HEK293 (cell line): ENCODE data around the gene TMPRSS5.

ENCODE experiments used
- CTCF ChIA-PET: fragments of 350-600 bp; formaldehyde crosslinking; extraction: SDS; loops from one replicate; lab custom pipeline; 2021; ENCODE audit warnings: antibody characterized with exemption; lab: Yijun Ruan, JAX
- POLR2A ChIA-PET: fragments of 300-600 bp; formaldehyde crosslinking; extraction: SDS; loops from one replicate; lab custom pipeline; 2020; ENCODE audit warnings: antibody characterized with exemption, inconsistent platforms; lab: Yijun Ruan, JAX
- H3K27ac ChIP-seq: fragments of 200-500 bp; sonication (Bioruptor generic); 2 replicates; pipeline ENCODE4 v1.5.1; 2014; ENCODE audit warnings: low read depth, low read length, control low read depth, inconsistent platforms; ENCODE audit errors: extremely low read depth
- H3K36me3 ChIP-seq, 2 experiments: fragments of 200-500 bp in 1 of 2; sonication (Bioruptor generic) in 1 of 2; 1 replicate in 1 of 2; 2 replicates in 1 of 2; pipeline ENCODE4 v1.5.1; 2014 to 2017; ENCODE audit warnings: inconsistent platforms in 2 of 2, low read length in 2 of 2; ENCODE audit not compliant: control insufficient read depth in 2 of 2, insufficient read depth in 1 of 2
- H3K4me1 ChIP-seq: fragments of 200-500 bp; sonication (Bioruptor generic); 2 replicates; pipeline ENCODE4 v1.5.1; 2014; ENCODE audit warnings: mild to moderate bottlenecking, low read length, inconsistent platforms; ENCODE audit not compliant: control insufficient read depth, insufficient read depth
- H3K4me3 ChIP-seq: 2 replicates; pipeline ENCODE4 v1.5.1; 2011; ENCODE audit warnings: low read depth, mild to moderate bottlenecking, control low read depth, low read length, moderate library complexity
- H3K9me3 ChIP-seq: fragments of 200-500 bp; sonication (Bioruptor generic); 2 replicates; pipeline ENCODE4 v1.5.1; 2014; ENCODE audit warnings: low read depth, low read length, inconsistent platforms; ENCODE audit not compliant: control insufficient read depth, insufficient read depth
- GFI1B ChIP-seq: fragments of 450-650 bp; formaldehyde crosslinking; IDR thresholded peaks from 2 replicates; pipeline ENCODE4 v1.5.1; 2016; ENCODE audit warnings: missing biosample characterization, missing genetic modification characterization
- MZF1 ChIP-seq: fragments of 450-650 bp; formaldehyde crosslinking; IDR thresholded peaks from 2 replicates; pipeline ENCODE4 v1.5.1; 2017; ENCODE audit warnings: missing biosample characterization, missing genetic modification characterization, borderline replicate concordance
- RBAK ChIP-seq: fragments of 450-650 bp; formaldehyde crosslinking; IDR thresholded peaks from 2 replicates; pipeline ENCODE4 v1.5.1; 2016; ENCODE audit warnings: missing biosample characterization, missing genetic modification characterization
- SCRT2 ChIP-seq: fragments of 450-650 bp; formaldehyde crosslinking; IDR thresholded peaks from 2 replicates; pipeline ENCODE4 v1.5.1; 2016; ENCODE audit warnings: missing biosample characterization, missing genetic modification characterization
- SP2 ChIP-seq: fragments of 450-650 bp; formaldehyde crosslinking; IDR thresholded peaks from 2 replicates; pipeline ENCODE4 v1.5.1; 2016; ENCODE audit warnings: missing biosample characterization, missing genetic modification characterization
- ZNF133 ChIP-seq: fragments of 450-650 bp; formaldehyde crosslinking; IDR thresholded peaks from 2 replicates; pipeline ENCODE4 v1.5.1; 2016; ENCODE audit warnings: missing biosample characterization, missing genetic modification characterization
- ZNF202 ChIP-seq: fragments of 450-650 bp; formaldehyde crosslinking; IDR thresholded peaks from 2 replicates; pipeline ENCODE4 v1.5.1; 2016; ENCODE audit warnings: missing biosample characterization, missing genetic modification characterization, borderline replicate concordance
- ZNF239 ChIP-seq: fragments of 450-650 bp; formaldehyde crosslinking; IDR thresholded peaks from 2 replicates; pipeline ENCODE4 v1.5.1; 2016; ENCODE audit warnings: missing biosample characterization, missing genetic modification characterization
- ZNF292 ChIP-seq: fragments of 450-650 bp; formaldehyde crosslinking; IDR thresholded peaks from 2 replicates; pipeline ENCODE4 v1.5.1; 2016; ENCODE audit warnings: low read depth, missing biosample characterization, missing genetic modification characterization, borderline replicate concordance
- ZNF394 ChIP-seq: fragments of 450-650 bp; formaldehyde crosslinking; IDR thresholded peaks from 2 replicates; pipeline ENCODE4 v1.5.1; 2016; ENCODE audit warnings: missing biosample characterization, missing genetic modification characterization, mild to moderate bottlenecking, moderate library complexity, borderline replicate concordance
- ZNF426 ChIP-seq: fragments of 450-650 bp; formaldehyde crosslinking; IDR thresholded peaks from 2 replicates; pipeline ENCODE4 v1.5.1; 2017; ENCODE audit warnings: missing biosample characterization, missing genetic modification characterization, mild to moderate bottlenecking, inconsistent platforms, moderate library complexity
- ZNF48 ChIP-seq: fragments of 450-650 bp; formaldehyde crosslinking; IDR thresholded peaks from 2 replicates; pipeline ENCODE4 v1.5.1; 2016; ENCODE audit warnings: missing biosample characterization, missing genetic modification characterization
- ZNF530 ChIP-seq: fragments of 450-650 bp; formaldehyde crosslinking; IDR thresholded peaks from 2 replicates; pipeline ENCODE4 v1.5.1; 2016; ENCODE audit warnings: low read depth, missing biosample characterization, missing genetic modification characterization
- ZNF596 ChIP-seq: fragments of 450-650 bp; IDR thresholded peaks from 2 replicates; pipeline ENCODE4 v1.5.0; 2018; ENCODE audit warnings: missing biosample characterization, mild to moderate bottlenecking, missing genetic modification characterization, moderate library complexity
- ZNF654 ChIP-seq: fragments of 450-650 bp; formaldehyde crosslinking; IDR thresholded peaks from 2 replicates; pipeline ENCODE4 v1.5.1; 2016; ENCODE audit warnings: low read depth, missing biosample characterization, missing genetic modification characterization
- ZNF76 ChIP-seq: fragments of 450-650 bp; formaldehyde crosslinking; IDR thresholded peaks from 2 replicates; pipeline ENCODE4; 2016; ENCODE audit warnings: low read depth, missing biosample characterization, missing genetic modification characterization, borderline replicate concordance
- TF ChIP-seq, protein P1 (sequence below): fragments of 450-650 bp; formaldehyde crosslinking; IDR thresholded peaks from 2 replicates; pipeline ENCODE4 v1.5.1; 2016; ENCODE audit warnings: missing biosample characterization, missing genetic modification characterization
- TF ChIP-seq, protein P2 (sequence below): fragments of 450-650 bp; formaldehyde crosslinking; IDR thresholded peaks from 2 replicates; pipeline ENCODE4 v1.5.1; 2017; ENCODE audit warnings: missing biosample characterization, missing genetic modification characterization
- TF ChIP-seq, protein P3 (sequence below): fragments of 450-650 bp; IDR thresholded peaks from 2 replicates; pipeline ENCODE4 v1.5.1; 2018; ENCODE audit warnings: missing biosample characterization, mild to moderate bottlenecking, missing genetic modification characterization
- TF ChIP-seq, protein P4 (sequence below): fragments of 450-650 bp; formaldehyde crosslinking; IDR thresholded peaks from 2 replicates; pipeline ENCODE4 v1.5.1; 2017; ENCODE audit warnings: missing biosample characterization, missing genetic modification characterization
- TF ChIP-seq, protein P5 (sequence below): fragments of 450-650 bp; formaldehyde crosslinking; IDR thresholded peaks from 2 replicates; pipeline ENCODE4 v1.5.1; 2016; ENCODE audit warnings: missing biosample characterization, missing genetic modification characterization, borderline replicate concordance

The TMPRSS5 gene

DNA sequence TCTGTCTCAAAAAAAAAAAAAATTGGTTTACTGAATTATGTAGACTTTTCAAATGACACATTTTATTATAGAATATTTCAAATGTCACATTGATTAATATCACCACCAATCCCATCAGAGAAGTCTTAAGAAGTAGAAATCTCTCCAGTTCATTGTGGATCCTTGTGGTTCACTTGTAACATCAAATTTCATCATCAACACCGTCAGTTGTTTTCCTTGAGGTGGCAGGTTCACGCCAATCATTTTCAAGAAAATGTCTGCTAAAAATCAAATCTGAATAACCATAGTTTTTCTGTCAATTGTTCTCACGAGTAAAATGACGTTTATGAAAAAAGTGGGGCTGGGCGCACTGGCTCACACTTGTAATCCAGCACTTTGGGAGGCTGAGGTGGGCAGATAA, 50.3 kb downstream of the TMPRSS5 start:
- POLR2A ChIA-PET, result no interaction called here
- CTCF ChIA-PET, result interaction anchor here (0.7 kb wide), 1 partner anchor 33 kb away, joined by 3 read pairs; no protein-coding TSS in a partner anchor

DNA sequence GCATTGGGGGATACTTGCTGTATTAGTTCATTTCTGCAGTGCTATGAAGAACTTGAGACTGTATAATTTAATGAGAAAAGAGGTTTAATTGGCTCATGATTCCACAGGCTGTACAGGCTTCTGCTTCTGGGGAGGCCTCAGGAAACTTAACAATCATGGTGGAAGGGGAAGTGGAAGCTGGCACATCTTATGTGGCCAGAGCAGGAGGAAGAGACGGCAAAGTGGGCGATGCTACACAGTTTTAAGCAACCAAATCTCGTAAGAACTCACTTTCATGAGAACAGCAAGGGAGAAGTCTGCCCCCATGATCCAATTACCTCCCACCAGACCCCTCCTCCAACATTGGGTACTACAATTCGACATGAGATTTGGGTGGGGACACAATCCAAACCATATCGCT, 55.1 kb downstream of the TMPRSS5 start:
- H3K4me3 ChIP-seq, result no peak overlapping the region
- no peaks in the 10 kb centered on the region for H3K9me3 ChIP-seq
- ChIA-PET CTCF (no interaction called here), POLR2A (no interaction called here)
- no peaks in the 10 kb centered on the region for H3K4me1 ChIP-seq
- no peak for TF ChIP-seq ZNF48 (tag by site-specific recombination)
- no peak for TF ChIP-seq ZNF239 (tag by site-specific recombination)
- TF ChIP-seq, protein P1, sequence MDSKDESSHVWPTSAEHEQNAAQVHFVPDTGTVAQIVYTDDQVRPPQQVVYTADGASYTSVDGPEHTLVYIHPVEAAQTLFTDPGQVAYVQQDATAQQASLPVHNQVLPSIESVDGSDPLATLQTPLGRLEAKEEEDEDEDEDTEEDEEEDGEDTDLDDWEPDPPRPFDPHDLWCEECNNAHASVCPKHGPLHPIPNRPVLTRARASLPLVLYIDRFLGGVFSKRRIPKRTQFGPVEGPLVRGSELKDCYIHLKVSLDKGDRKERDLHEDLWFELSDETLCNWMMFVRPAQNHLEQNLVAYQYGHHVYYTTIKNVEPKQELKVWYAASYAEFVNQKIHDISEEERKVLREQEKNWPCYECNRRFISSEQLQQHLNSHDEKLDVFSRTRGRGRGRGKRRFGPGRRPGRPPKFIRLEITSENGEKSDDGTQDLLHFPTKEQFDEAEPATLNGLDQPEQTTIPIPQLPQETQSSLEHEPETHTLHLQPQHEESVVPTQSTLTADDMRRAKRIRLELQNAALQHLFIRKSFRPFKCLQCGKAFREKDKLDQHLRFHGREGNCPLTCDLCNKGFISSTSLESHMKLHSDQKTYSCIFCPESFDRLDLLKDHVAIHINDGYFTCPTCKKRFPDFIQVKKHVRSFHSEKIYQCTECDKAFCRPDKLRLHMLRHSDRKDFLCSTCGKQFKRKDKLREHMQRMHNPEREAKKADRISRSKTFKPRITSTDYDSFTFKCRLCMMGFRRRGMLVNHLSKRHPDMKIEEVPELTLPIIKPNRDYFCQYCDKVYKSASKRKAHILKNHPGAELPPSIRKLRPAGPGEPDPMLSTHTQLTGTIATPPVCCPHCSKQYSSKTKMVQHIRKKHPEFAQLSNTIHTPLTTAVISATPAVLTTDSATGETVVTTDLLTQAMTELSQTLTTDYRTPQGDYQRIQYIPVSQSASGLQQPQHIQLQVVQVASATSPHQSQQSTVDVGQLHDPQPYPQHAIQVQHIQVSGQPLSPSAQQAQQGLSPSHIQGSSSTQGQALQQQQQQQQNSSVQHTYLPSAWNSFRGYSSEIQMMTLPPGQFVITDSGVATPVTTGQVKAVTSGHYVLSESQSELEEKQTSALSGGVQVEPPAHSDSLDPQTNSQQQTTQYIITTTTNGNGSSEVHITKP, result no peak
- TF ChIP-seq, all 188 proteins: peak for 0
- H3K36me3 ChIP-seq, result no peaks in the 10 kb centered on the region
- no peak overlapping the region for H3K27ac ChIP-seq

More for the DNA sequence above, 50.3 kb downstream of the TMPRSS5 start:
- Histone ChIP-seq H3K27ac (no peak overlapping the region), H3K9me3 (no peaks in the 10 kb centered on the region), H3K4me3 (no peak overlapping the region), H3K4me1 (no peaks in the 10 kb centered on the region), H3K36me3 (no peaks in the 10 kb centered on the region)
- no peak for TF ChIP-seq MZF1 (tag by site-specific recombination)
- TF ChIP-seq, protein P2, sequence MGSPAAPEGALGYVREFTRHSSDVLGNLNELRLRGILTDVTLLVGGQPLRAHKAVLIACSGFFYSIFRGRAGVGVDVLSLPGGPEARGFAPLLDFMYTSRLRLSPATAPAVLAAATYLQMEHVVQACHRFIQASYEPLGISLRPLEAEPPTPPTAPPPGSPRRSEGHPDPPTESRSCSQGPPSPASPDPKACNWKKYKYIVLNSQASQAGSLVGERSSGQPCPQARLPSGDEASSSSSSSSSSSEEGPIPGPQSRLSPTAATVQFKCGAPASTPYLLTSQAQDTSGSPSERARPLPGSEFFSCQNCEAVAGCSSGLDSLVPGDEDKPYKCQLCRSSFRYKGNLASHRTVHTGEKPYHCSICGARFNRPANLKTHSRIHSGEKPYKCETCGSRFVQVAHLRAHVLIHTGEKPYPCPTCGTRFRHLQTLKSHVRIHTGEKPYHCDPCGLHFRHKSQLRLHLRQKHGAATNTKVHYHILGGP (tag by site-specific recombination), result no peak
- no peak for TF ChIP-seq GFI1B (tag by site-specific recombination)
- no peak for TF ChIP-seq ZNF654 (tag by site-specific recombination)
- no peak for TF ChIP-seq ZNF239 (tag by site-specific recombination)
- TF ChIP-seq SP2 (tag by site-specific recombination), result no peak
- no peak for TF ChIP-seq RBAK (tag by site-specific recombination)
- TF ChIP-seq ZNF76 (tag by site-specific recombination), result no peak
- no peak for TF ChIP-seq ZNF202 (tag by site-specific recombination)
- TF ChIP-seq, protein P3, sequence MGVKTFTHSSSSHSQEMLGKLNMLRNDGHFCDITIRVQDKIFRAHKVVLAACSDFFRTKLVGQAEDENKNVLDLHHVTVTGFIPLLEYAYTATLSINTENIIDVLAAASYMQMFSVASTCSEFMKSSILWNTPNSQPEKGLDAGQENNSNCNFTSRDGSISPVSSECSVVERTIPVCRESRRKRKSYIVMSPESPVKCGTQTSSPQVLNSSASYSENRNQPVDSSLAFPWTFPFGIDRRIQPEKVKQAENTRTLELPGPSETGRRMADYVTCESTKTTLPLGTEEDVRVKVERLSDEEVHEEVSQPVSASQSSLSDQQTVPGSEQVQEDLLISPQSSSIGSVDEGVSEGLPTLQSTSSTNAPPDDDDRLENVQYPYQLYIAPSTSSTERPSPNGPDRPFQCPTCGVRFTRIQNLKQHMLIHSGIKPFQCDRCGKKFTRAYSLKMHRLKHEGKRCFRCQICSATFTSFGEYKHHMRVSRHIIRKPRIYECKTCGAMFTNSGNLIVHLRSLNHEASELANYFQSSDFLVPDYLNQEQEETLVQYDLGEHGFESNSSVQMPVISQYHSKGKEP (tag by site-specific recombination), result no peak
- TF ChIP-seq, protein P4, sequence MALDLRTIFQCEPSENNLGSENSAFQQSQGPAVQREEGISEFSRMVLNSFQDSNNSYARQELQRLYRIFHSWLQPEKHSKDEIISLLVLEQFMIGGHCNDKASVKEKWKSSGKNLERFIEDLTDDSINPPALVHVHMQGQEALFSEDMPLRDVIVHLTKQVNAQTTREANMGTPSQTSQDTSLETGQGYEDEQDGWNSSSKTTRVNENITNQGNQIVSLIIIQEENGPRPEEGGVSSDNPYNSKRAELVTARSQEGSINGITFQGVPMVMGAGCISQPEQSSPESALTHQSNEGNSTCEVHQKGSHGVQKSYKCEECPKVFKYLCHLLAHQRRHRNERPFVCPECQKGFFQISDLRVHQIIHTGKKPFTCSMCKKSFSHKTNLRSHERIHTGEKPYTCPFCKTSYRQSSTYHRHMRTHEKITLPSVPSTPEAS (tag by site-specific recombination), result no peak
- TF ChIP-seq ZNF596 (tag by site-specific recombination), result no peak
- TF ChIP-seq, protein P5, sequence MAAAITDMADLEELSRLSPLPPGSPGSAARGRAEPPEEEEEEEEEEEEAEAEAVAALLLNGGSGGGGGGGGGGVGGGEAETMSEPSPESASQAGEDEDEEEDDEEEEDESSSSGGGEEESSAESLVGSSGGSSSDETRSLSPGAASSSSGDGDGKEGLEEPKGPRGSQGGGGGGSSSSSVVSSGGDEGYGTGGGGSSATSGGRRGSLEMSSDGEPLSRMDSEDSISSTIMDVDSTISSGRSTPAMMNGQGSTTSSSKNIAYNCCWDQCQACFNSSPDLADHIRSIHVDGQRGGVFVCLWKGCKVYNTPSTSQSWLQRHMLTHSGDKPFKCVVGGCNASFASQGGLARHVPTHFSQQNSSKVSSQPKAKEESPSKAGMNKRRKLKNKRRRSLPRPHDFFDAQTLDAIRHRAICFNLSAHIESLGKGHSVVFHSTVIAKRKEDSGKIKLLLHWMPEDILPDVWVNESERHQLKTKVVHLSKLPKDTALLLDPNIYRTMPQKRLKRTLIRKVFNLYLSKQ (tag by site-specific recombination), result no peak
- TF ChIP-seq ZNF394 (tag by site-specific recombination), result no peak
- TF ChIP-seq ZNF426 (tag by site-specific recombination), result no peak
- no peak for TF ChIP-seq ZNF133 (tag by site-specific recombination)
- no peak for TF ChIP-seq ZNF292 (tag by site-specific recombination)
- no peak for TF ChIP-seq SCRT2 (tag by site-specific recombination)
- TF ChIP-seq ZNF530, result no peak
